H4 (cell line): ENCODE measurements around the gene STAT5A. TPM values are rescaled to one million over a fixed set of nuclear protein-coding genes. Genes with fewer than 3 reads are reported as not detected.
A peak's percentile ranks its signal among the peaks of the same experiment; 100 is the strongest.
"Not testable (repeated sequence)": the region's sequence is repeated elsewhere in the genome, so short reads cannot be mapped to it uniquely, and the experiment has no call there.

Source experiments
- DNase-seq: peaks from one replicate; pipeline ENCODE4 v3.0.0-alpha.2; 2015; ENCODE audit warnings: low spot score
- total RNA-seq: library from RNA; depleted of rRNA; stranded (reverse); fragments of >200 nt; shearing (Covaris generic); gene quantifications from 2 replicates; pipeline ENCODE4 v1.2.3, GENCODE V29; 2014

Gene STAT5A
- total RNA-seq, 1 experiment from 2014 or later = 0.35 TPM

DNA sequence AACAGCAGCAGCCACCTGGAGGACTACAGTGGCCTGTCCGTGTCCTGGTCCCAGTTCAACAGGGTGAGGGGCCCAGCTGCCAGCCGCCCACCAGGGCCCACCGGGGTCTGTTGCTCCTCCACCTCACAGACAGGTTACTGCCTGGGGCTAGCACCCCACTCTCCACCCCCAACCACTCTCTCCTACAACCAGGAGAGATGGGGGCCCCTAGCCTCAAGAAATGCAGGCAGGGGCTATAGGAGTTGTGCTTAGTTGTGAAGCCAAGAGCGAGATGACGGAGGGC, 18.0 kb downstream of the STAT5A start:
- no peak for DNase-seq

DNA sequence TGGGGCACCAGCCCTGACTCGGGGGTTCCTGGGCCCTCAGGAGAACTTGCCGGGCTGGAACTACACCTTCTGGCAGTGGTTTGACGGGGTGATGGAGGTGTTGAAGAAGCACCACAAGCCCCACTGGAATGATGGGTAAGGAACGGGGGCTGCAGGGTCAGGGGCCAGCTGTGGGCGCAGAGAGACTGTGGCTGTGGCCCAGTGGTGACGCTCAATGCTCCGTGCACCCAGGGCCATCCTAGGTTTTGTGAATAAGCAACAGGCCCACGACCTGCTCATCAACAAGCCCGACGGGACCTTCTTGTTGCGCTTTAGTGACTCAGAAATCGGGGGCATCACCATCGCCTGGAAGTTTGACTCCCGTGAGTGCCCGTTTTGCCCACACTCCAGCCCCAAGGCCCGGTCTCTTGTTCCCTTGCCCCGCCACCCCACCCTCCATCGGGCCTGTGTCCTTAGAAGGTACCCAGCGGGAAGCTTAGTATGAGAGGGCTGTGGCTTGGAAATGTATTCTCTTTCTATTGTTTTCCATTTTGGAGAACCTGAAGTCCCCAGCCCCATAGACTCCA, 19.1 kb downstream of the STAT5A start:
- DNase-seq = no peak

DNA sequence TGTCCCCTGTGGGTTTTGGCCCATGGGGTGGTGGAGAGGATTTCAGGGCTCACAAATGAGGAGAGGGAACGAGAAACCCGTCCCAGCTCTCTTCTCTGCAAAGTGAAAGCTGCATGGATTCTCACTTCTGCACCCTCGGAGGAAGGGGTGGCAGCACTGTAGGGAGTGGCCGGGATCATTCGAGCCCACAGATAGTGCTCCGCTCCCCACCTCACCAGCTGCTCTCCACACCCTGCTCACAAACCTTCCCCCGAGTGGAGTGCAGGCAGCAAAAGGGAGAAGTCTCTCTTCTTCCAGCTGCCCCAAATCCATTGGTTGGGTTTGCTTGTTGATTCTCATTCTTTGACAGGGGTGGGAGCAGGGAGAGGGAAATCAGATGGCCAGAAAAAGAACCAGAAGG, 20.1 kb downstream of the STAT5A start:
- DNase-seq = no peak

DNA sequence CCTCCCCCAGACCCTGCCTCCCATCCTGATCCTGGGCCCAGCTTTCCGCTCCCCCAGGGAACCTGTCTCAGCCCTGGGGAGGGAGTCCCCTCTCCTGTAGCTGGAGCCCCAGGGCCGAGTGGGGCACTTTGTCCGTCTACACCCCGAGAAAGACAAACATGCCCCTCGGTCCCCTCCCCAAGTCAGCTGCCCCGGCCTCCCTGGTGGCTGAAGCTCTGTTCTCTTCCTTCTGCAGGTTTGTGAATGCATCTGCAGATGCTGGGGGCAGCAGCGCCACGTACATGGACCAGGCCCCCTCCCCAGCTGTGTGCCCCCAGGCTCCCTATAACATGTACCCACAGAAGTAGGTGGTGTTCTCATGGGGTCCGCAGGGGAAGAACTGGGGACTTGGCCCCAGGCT, 20.8 kb downstream of the STAT5A start:
- DNase-seq = no peak

DNA sequence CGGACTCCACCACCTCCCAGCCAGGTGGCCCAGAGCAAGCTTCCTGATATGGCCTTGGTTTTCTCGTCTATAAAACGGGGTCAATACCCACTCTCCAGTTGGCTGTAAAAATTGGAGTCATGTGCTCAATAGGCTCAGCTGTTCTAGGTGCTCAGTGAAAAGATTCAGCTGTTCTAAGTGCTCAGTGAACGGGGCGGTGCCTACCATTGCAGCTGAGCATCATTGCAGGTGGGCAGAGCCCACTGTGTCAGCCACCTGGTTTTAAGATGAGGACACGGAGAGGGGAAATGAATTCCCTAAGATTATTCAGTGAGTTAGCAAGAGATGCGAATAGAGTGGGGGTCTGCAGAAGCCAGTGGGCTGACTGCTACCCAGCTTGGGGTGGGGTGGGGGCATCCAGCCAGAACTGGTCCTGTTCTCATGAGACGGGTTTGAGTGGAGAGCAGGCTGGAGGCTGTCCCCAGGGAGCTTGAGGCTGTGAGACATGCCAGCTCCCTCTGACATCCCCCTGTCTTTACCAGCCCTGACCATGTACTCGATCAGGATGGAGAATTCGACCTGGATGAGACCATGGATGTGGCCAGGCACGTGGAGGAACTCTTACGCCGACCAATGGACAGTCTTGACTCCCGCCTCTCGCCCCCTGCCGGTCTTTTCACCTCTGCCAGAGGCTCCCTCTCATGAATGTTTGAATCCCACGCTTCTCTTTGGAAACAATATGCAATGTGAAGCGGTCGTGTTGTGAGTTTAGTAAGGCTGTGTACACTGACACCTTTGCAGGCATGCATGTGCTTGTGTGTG, 21.9 kb downstream of the STAT5A start:
- DNase-seq = no peak

DNA sequence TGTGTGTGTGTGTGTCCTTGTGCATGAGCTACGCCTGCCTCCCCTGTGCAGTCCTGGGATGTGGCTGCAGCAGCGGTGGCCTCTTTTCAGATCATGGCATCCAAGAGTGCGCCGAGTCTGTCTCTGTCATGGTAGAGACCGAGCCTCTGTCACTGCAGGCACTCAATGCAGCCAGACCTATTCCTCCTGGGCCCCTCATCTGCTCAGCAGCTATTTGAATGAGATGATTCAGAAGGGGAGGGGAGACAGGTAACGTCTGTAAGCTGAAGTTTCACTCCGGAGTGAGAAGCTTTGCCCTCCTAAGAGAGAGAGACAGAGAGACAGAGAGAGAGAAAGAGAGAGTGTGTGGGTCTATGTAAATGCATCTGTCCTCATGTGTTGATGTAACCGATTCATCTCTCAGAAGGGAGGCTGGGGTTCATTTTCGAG, 22.5 kb downstream of the STAT5A start:
- no peak for DNase-seq

DNA sequence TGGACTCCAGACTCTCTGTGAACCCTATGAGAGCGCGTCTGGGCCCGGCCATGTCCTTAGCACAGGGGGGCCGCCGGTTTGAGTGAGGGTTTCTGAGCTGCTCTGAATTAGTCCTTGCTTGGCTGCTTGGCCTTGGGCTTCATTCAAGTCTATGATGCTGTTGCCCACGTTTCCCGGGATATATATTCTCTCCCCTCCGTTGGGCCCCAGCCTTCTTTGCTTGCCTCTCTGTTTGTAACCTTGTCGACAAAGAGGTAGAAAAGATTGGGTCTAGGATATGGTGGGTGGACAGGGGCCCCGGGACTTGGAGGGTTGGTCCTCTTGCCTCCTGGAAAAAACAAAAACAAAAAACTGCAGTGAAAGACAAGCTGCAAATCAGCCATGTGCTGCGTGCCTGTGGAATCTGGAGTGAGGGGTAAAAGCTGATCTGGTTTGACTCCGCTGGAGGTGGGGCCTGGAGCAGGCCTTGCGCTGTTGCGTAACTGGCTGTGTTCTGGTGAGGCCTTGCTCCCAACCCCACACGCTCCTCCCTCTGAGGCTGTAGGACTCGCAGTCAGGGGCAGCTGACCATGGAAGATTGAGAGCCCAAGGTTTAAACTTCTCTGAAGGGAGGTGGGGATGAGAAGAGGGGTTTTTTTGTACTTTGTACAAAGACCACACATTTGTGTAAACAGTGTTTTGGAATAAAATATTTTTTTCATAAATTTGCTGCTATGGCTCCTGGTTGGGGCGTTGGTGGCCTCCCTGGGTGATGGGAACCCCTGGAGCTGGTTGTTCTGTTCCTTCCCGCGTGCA, 23.1 kb downstream of the STAT5A start:
- no peak for DNase-seq

DNA sequence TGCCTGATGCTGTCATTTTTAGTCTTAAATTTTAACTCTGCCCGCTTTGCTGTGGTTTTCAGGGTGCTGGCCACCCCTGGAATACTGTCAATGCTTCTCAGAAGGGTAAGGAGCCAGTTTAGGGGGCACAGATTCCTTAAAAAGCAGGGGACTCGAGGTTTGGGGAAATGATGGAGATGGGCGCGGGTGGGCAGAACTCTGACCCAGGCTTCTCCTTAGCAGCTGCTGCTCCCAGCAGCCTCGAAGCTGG, 23.7 kb downstream of the STAT5A start:
- DNase-seq = no peak

DNA sequence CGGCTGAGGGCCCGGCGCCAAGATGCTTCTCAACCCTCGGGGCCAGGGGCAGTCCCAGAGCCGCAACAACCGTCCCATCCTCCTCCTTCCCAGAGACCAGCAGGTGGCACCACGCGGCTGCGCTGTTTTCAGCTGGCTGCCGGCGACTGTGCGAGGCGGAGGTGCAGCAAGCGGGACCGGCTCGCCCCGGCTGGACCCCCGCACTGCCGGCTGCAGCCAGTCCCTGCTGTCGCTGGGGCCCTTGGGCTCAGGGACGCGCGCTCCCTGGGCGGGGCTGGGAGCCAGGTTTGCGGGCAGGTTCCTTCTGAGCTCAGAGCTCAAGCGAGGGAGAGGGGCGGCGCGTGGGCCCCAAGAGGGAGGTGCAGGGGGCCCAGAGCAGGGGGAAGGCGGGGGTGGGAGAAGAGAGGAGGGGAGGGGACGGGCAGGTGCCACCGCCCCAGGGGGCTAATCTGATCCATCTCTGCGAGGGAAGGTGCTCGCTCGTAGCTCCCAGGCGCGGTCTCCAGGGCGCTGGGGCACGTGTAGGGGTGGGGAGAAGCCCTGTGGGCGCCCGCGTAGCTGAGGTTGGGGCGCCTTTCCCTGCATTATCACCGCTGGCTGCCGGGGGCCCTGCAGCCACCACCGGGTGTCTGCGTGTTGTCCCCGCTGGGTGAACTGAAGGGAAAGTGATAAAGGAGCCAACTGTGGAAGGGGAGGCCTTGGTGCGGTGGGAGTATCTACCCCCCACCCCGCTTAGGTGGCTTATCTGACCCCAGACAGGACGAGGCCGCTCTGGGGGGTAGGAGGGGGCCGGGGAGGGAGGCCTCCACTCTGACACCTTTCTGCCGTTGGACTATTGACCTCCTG, 24.2 kb downstream of the STAT5A start:
- DNase-seq = peak; percentile 53

DNA sequence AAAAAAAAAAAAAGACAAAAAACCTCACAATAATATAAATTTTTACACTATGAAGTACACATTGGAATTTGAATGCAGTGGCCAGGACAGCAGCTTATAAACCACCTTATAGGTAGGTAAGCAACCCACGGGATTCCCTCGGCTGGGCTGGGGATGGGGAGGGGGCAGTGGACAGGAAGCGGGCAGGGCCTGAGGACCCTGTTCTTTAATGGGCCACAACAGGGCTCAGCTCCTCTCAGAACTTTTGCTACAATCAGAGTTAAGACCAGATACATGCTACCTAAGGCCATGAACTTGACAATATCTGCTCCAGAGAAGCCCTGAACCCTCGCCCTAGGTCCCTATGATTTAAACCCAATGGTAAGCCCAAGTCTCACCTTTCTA, 25.1 kb downstream of the STAT5A start:
- DNase-seq = no peak

DNA sequence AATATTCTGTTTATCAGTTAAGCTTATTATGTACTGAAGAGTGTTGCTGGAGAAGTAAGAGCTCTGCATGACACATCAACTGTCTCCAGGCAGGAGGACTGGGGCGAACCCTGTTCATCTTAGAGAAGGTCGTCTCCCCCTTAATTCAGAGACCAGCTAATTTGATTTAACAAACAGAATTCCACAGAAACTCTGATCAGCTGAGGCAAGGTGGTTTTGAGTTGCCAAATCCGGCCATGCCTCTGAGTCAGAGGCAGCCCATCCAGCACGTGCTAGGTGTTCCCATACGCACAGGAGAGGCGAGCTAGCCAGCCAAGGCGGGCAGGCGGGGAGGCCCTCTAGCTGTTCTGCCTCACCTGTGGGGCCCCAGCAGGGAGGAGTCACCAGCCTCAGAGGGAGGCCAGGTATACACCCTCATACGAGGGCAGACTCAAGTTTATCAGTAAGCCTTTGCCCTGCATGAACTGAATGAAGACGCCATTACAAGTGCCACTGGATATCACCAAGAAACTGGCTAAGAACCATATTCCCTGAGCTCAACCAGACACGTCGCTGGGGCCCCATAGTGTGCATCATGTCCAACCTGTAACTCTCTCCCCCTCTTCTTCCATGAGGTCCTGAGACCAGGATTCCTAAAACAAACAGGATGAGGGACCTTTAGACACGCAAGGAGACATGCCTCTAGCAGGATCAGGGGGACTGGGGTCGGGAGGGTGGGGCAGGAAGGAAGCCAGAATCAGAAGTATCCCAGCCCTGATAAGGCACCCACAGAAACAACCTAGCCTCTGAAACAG, 25.7 kb downstream of the STAT5A start:
- no peak for DNase-seq

DNA sequence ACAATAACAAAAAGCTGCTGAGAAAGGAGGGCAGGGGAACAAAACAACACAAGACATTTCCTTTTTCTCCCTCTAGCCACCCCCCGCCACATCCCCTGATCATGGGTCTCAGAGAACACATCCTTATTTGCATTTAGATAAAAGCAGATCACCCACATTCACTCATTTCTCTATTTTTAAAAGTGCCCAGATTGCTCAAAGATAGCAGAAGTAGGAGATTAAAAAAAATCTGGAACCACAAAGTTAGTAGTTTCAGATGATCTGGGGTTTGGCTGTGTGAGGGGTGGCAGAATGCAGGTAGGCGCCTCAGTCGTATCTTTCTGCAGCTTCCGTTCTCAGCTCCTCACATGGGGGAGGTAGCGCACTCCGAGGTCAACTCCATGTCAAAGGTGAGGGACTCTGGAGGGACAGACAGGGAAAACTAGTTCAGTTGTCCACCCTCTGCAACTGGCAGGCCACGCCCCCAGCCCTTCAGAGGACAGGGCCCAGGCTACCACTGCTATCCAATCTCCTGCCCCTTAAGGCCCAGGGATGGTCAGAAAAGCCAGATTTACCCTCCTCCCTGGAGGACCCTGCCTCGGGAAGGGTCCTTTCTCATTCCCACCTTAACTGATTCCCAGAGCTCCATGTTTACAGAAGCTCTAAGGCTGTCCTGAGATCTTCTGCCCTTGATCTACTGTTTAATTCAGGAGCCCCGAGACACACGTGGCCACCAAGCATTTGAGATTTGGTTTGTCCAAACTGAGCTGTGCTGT, 27.3 kb downstream of the STAT5A start:
- no peak for DNase-seq

DNA sequence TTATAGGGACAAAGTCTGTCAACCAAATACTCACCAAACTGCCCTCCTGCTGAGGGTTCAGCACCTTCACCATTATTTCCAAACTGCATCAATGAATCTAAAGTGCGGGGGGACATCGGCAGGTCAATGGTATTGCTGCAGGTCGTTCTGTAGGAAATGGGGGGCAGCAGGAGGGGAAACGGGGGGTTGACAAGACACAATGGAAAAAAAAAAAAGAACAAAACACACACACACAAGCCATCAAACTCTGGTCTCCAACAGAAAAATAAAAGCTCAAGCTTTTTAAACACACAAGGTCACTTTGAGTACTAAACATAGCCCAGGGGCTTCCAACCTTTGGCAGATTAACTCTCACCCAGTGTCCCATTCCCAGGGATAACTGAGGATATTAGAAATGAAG, 28.5 kb downstream of the STAT5A start:
- DNase-seq = no peak

DNA sequence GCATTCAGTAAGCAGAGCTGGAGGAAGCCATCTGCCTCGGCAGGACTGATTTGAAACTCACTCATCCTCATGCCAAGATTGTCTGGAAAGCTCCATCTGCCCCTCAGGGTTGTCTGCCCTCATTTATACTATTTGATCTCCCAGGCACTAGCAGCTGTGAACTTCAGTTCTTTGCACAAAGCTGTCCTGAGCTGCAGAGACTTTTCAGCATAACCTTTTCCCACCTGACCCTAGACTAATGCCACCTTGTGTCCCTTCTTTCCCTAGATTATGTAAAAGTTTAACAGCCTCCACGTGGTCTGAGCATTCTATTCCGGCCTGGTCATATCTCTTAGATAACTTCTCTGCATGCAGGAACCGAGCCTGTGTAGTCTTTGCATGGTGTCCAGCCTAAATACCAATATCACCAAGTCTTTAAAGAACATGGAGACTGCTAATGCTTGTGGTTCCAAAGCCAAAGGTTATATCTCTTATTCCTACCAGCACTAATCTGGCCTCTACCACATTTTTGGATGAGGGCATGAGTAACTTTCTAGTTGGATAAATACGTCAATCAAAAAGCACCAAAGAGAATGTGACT, 29.1 kb downstream of the STAT5A start:
- DNase-seq = no peak

DNA sequence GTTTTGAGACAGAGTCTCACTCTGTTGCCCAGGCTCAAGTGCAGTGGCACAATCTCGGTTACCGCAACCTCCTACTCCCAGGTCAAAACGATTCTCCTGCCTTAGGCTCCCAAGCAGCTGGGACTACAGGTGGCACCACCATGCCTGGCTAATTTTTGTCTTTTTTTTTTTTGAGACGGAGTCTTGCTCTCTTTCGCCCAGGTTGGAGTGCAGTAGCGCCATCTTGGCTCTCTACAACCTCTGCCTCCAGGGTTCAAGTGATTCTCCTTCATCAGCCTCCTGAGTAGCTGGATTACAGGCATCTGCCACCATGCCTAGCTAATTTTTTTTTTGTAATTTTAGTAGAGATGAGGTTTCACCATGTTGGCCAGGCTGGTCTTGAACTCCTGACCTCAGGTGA, 29.7 kb downstream of the STAT5A start:
- DNase-seq = not testable (repeated sequence)

DNA sequence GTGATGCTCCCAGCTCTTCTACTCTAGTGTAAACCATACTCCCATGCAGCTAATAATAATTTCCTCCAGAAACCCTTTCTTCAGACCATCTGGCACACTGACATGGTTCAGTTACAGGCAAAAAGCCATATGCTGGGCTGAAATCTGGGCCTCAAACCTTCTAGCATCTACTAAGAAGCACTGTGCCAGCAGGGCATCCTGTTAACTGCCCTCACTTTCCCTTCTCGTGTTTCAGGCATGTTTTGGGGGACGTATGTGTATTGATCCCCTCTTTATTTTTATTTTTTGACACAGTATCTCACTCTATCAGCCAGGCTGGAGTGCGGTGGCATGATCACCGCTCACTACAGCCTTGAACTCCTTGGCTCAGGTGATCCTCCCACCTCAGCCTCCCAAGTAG, 33.3 kb downstream of the STAT5A start:
- DNase-seq = no peak

DNA sequence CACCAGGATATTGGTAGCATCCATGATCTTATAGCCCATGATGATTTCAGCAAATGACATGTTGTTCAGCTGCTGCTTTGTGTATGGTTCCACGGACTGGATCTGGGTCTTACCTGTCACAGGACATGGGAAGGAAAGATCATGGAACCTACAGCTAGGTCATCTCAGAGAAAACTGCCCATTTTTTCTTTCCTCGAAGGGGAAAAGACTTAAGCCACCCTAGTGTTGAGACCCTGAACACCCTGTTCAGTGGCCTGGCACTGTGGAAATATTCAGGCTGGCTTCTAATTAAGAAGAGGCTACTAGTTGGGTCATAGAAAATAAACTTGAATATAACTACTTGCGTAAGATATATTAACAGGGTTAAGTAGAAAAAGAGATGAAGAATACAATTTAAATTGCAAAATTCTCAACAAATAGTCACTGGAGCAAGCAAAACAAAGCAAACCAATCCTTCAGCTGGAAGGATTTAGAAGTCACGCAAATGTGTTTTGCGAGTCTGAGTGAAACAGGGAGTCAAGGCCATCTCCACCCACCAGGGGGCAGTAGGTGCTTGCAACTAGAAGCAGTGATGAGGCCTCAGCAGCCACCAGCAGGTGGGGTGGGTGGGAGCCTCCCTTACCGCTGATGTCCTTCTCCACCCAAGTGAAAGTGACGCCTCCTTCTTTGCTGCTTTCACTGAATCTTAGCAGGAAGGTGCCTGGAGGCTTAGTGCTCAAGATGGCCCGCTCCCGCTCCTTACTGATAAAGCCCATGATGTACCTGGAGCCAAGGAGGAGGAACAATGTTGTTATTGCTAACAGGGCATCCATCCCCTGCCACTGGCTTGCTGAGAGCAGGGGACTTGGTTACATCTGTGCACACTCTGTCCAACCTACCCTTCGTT, 34.3 kb downstream of the STAT5A start:
- peak; percentile 93 for DNase-seq

DNA sequence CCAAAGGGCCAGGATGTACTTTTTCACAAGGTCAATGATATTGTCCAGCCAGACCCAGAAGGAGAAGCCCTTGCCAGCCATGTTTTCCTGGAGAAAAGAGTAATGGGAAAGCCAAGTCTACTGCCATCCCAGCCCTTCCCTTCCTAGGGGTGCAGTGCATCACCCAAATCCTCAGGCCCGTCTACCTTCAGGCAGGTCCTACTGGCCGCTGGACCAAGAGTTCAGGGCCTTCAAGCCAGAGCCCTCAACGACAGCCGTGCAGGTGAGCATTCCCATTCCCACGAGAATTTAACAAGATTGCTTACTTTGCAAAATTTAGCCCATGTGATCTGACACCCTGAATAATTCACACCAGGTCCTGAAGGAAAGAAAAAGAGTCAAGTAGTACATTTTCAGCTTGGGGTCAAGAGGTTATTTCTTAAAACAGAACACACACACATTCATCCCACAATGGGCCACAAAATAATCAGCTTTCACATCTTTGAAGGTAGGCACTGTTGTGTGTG, 35.0 kb downstream of the STAT5A start:
- DNase-seq = no peak

DNA sequence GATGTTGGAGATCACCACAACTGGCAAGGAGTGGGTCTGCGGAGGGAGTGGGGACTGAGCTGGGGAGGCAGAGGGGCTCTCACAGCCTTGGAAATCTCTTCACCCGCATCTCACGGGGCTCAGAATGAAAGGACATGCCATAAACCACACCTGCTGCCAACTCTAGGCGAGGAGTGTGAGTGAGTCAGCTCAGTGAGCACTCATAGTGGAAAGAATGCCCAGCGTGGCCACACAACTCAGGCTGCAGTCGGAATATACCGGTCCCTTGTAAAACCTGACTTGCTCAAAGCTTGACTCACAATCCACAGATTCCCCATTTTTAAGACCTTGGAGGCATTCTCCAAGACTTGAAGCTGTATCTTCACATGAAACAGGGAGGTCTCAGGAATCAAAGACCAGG, 36.7 kb downstream of the STAT5A start:
- DNase-seq = peak; percentile 87
